ENCODE measurements around the gene LNP1.
"Not testable (repeated sequence)": the region's sequence is repeated elsewhere in the genome, so short reads cannot be mapped to it uniquely, and the experiment has no call there.

The LNP1 gene

GRCh38 chr3:100440895-100441294 lies 39.6 kb downstream of the LNP1 start:
- H3K36me3 ChIP-seq (ENCODE audit: control insufficient read depth in 1 of 2, insufficient read depth in 2 of 2, low read length in 2 of 2) = no peaks in the 10 kb centered on the region
- H3K79me2 ChIP-seq (ENCODE audit: control insufficient read depth, insufficient read depth, low read length, poor library complexity) = no peaks in the 10 kb centered on the region
- H2BK12ac ChIP-seq (ENCODE audit: low read length) = no peak overlapping the region
- no peaks in the 10 kb centered on the region for H3K27me3 ChIP-seq (ENCODE audit: insufficient read depth, low read length)
- peaks cover 2% of the 10 kb centered on the region for H3K9me3 ChIP-seq (ENCODE audit: insufficient read depth, low read depth, low read length)
- no peak overlapping the region for H4K91ac ChIP-seq (ENCODE audit: low read depth, low read length)
- H3K79me1 ChIP-seq (ENCODE audit: low read length) = no peaks in the 10 kb centered on the region
- no peak overlapping the region for H3K4ac ChIP-seq (ENCODE audit: low read depth, low read length)
- H2AK5ac ChIP-seq (ENCODE audit: low read length) = no peak overlapping the region
- no peaks in the 10 kb centered on the region for H3K4me1 ChIP-seq (ENCODE audit: control insufficient read depth in 1 of 2, insufficient read depth in 2 of 2, low read length in 2 of 2)
- no peak overlapping the region for H3K4me3 ChIP-seq (ENCODE audit: low read depth, low read length)
- H3K4me2 ChIP-seq (ENCODE audit: low read length) = no peak overlapping the region
- H3K23ac ChIP-seq (ENCODE audit: low read length) = no peak overlapping the region
- H4K12ac ChIP-seq (ENCODE audit: low read depth, low read length) = no peak overlapping the region
- no peak overlapping the region for H2BK5ac ChIP-seq (ENCODE audit: low read depth, low read length, poor library complexity)
- no peak overlapping the region for H3K18ac ChIP-seq (ENCODE audit: low read length)
- H3K27ac ChIP-seq (ENCODE audit: low read depth, low read length) = no peak overlapping the region
- DNase-seq = no peak
- no peak overlapping the region for H3K9ac ChIP-seq (ENCODE audit: low read length)
- H3K14ac ChIP-seq (ENCODE audit: low read length) = no peak overlapping the region
- no peak overlapping the region for H2AFZ ChIP-seq (ENCODE audit: insufficient read depth, low read length, poor library complexity)
- no peak overlapping the region for H2BK120ac ChIP-seq (ENCODE audit: insufficient read depth, low read length, poor library complexity)
- WGBS (ENCODE audit: extremely low coverage, insufficient coverage, insufficient read length) = no CpG with 5 or more reads among the region's 3 CpGs
- H4K8ac ChIP-seq (ENCODE audit: low read depth, low read length) = no peak overlapping the region

- H3K18ac ChIP-seq (ENCODE audit: low read length) = no peak overlapping the region
- H3K4me1 ChIP-seq (ENCODE audit: control insufficient read depth in 1 of 2, insufficient read depth in 2 of 2, low read length in 2 of 2) = no peaks in the 10 kb centered on the region
- H3K9me3 ChIP-seq (ENCODE audit: insufficient read depth, low read depth, low read length) = peaks cover 2% of the 10 kb centered on the region
- no peaks in the 10 kb centered on the region for H3K27me3 ChIP-seq (ENCODE audit: insufficient read depth, low read length)
- no peak overlapping the region for H4K12ac ChIP-seq (ENCODE audit: low read depth, low read length)
- no peak overlapping the region for H2BK12ac ChIP-seq (ENCODE audit: low read length)
- no peak overlapping the region for H3K4me2 ChIP-seq (ENCODE audit: low read length)
- no peak overlapping the region for H4K91ac ChIP-seq (ENCODE audit: low read depth, low read length)
- H3K9ac ChIP-seq (ENCODE audit: low read length) = no peak overlapping the region
- no peak for DNase-seq
- no peak overlapping the region for H3K4me3 ChIP-seq (ENCODE audit: low read depth, low read length)
- H2AK5ac ChIP-seq (ENCODE audit: low read length) = no peak overlapping the region
- H3K36me3 ChIP-seq (ENCODE audit: control insufficient read depth in 1 of 2, insufficient read depth in 2 of 2, low read length in 2 of 2) = no peaks in the 10 kb centered on the region
- H2BK120ac ChIP-seq (ENCODE audit: insufficient read depth, low read length, poor library complexity) = no peak overlapping the region
- no peak overlapping the region for H4K8ac ChIP-seq (ENCODE audit: low read depth, low read length)
- no peak overlapping the region for H3K4ac ChIP-seq (ENCODE audit: low read depth, low read length)
- H3K79me2 ChIP-seq (ENCODE audit: control insufficient read depth, insufficient read depth, low read length, poor library complexity) = no peaks in the 10 kb centered on the region
- H3K14ac ChIP-seq (ENCODE audit: low read length) = no peak overlapping the region
- H3K27ac ChIP-seq (ENCODE audit: low read depth, low read length) = no peak overlapping the region
- no peak overlapping the region for H2BK5ac ChIP-seq (ENCODE audit: low read depth, low read length, poor library complexity)
- no peak overlapping the region for H3K23ac ChIP-seq (ENCODE audit: low read length)
- H3K79me1 ChIP-seq (ENCODE audit: low read length) = no peaks in the 10 kb centered on the region
- H2AFZ ChIP-seq (ENCODE audit: insufficient read depth, low read length, poor library complexity) = no peak overlapping the region
Observed at GRCh38 chr3:100443690-100444089, 42.4 kb downstream of the LNP1 start.

- H3K9ac ChIP-seq (ENCODE audit: low read length); H2BK5ac ChIP-seq (ENCODE audit: low read depth, low read length, poor library complexity): not testable (repeated sequence)
Observed at GRCh38 chr3:100447067-100447466, 45.7 kb downstream of the LNP1 start.

GRCh38 chr3:100448079-100448478 lies 46.7 kb downstream of the LNP1 start:
- no peaks in the 10 kb centered on the region for H3K36me3 ChIP-seq (ENCODE audit: control insufficient read depth in 1 of 2, insufficient read depth in 2 of 2, low read length in 2 of 2)
- H3K4me2 ChIP-seq (ENCODE audit: low read length) = no peak overlapping the region
- no peak overlapping the region for H2BK12ac ChIP-seq (ENCODE audit: low read length)
- H2BK5ac ChIP-seq (ENCODE audit: low read depth, low read length, poor library complexity) = no peak overlapping the region
- H4K8ac ChIP-seq (ENCODE audit: low read depth, low read length) = no peak overlapping the region
- WGBS (ENCODE audit: extremely low coverage, insufficient coverage, insufficient read length) = no CpG with 5 or more reads among the region's 1 CpG
- H4K12ac ChIP-seq (ENCODE audit: low read depth, low read length) = no peak overlapping the region
- no peak for DNase-seq
- peaks cover 2% of the 10 kb centered on the region for H3K9me3 ChIP-seq (ENCODE audit: insufficient read depth, low read depth, low read length)
- no peaks in the 10 kb centered on the region for H3K4me1 ChIP-seq (ENCODE audit: control insufficient read depth in 1 of 2, insufficient read depth in 2 of 2, low read length in 2 of 2)
- no peak overlapping the region for H2AFZ ChIP-seq (ENCODE audit: insufficient read depth, low read length, poor library complexity)
- no peak overlapping the region for H2BK120ac ChIP-seq (ENCODE audit: insufficient read depth, low read length, poor library complexity)
- no peaks in the 10 kb centered on the region for H3K79me2 ChIP-seq (ENCODE audit: control insufficient read depth, insufficient read depth, low read length, poor library complexity)
- no peak overlapping the region for H3K4me3 ChIP-seq (ENCODE audit: low read depth, low read length)
- no peak overlapping the region for H3K4ac ChIP-seq (ENCODE audit: low read depth, low read length)
- no peak overlapping the region for H3K23ac ChIP-seq (ENCODE audit: low read length)
- no peak overlapping the region for H3K18ac ChIP-seq (ENCODE audit: low read length)
- H3K27me3 ChIP-seq (ENCODE audit: insufficient read depth, low read length) = no peaks in the 10 kb centered on the region
- no peak overlapping the region for H2AK5ac ChIP-seq (ENCODE audit: low read length)
- H4K91ac ChIP-seq (ENCODE audit: low read depth, low read length) = no peak overlapping the region
- H3K9ac ChIP-seq (ENCODE audit: low read length) = no peak overlapping the region
- no peak overlapping the region for H3K14ac ChIP-seq (ENCODE audit: low read length)
- no peak overlapping the region for H3K27ac ChIP-seq (ENCODE audit: low read depth, low read length)
- no peaks in the 10 kb centered on the region for H3K79me1 ChIP-seq (ENCODE audit: low read length)

More at GRCh38 chr3:100447067-100447466, 45.7 kb downstream of the LNP1 start:
- not testable (repeated sequence) for H4K8ac ChIP-seq (ENCODE audit: low read depth, low read length); H4K91ac ChIP-seq (ENCODE audit: low read depth, low read length); H3K4me2 ChIP-seq (ENCODE audit: low read length); H3K4ac ChIP-seq (ENCODE audit: low read depth, low read length); H3K18ac ChIP-seq (ENCODE audit: low read length); DNase-seq; H3K14ac ChIP-seq (ENCODE audit: low read length); H2AK5ac ChIP-seq (ENCODE audit: low read length); H3K79me1 ChIP-seq (ENCODE audit: low read length); H3K9me3 ChIP-seq (ENCODE audit: insufficient read depth, low read depth, low read length); H3K36me3 ChIP-seq (ENCODE audit: control insufficient read depth in 1 of 2, insufficient read depth in 2 of 2, low read length in 2 of 2); H3K23ac ChIP-seq (ENCODE audit: low read length); H3K27me3 ChIP-seq (ENCODE audit: insufficient read depth, low read length); H2AFZ ChIP-seq (ENCODE audit: insufficient read depth, low read length, poor library complexity); H3K4me1 ChIP-seq (ENCODE audit: control insufficient read depth in 1 of 2, insufficient read depth in 2 of 2, low read length in 2 of 2); H3K27ac ChIP-seq (ENCODE audit: low read depth, low read length); H3K4me3 ChIP-seq (ENCODE audit: low read depth, low read length); H2BK12ac ChIP-seq (ENCODE audit: low read length); H2BK120ac ChIP-seq (ENCODE audit: insufficient read depth, low read length, poor library complexity); H4K12ac ChIP-seq (ENCODE audit: low read depth, low read length); H3K79me2 ChIP-seq (ENCODE audit: control insufficient read depth, insufficient read depth, low read length, poor library complexity)
- WGBS (ENCODE audit: extremely low coverage, insufficient coverage, insufficient read length) = no CpG with 5 or more reads among the region's 3 CpGs
